Lower leg skin (tissue), 3 donors: Measurements from ENCODE around the gene MC3R.

ENCODE experiments used
- CTCF ChIP-seq, 3 donors: fragments of 450-650 bp; IDR thresholded peaks; one replicate each; pipeline ENCODE4 v1.5.1; 2016; ENCODE audit warnings: antibody characterized with exemption in 3 of 3, mild to moderate bottlenecking in 3 of 3, moderate library complexity in 2 of 3
- POLR2A ChIP-seq, 2 donors: fragments of 450-650 bp; IDR thresholded peaks; one replicate each; pipeline ENCODE4 v1.6.1; 2016 to 2017; ENCODE audit warnings: antibody characterized with exemption in 2 of 2, mild to moderate bottlenecking in 1 of 2, moderate library complexity in 1 of 2

GRCh38 chr20:56237335-56237734, 11.2 kb upstream of the MC3R start:
- TF ChIP-seq POLR2A (IDR thresholded peaks at IDR 0.05) (no peak), CTCF (IDR thresholded peaks at IDR 0.05) (no peak)
